ENCODE results near the gene CHID1. TPM values are rescaled to one million over a fixed set of nuclear protein-coding genes. Genes with fewer than 3 reads are reported as not detected.

Gene CHID1
- polyA plus RNA-seq, 6 donors from 2014 or later = 39.0 to 69.7 (median 47.2) TPM

Other genes starting within 250 kb of the CHID1 start
- gene DEAF1, start 215.6 kb downstream of the CHID1 start, polyA plus RNA-seq (ENCODE audit: low read depth in 6 of 6) = 10 to 100 TPM; 16.7 to 39.8 (median 24.7) TPM
- gene TMEM80, start 215.0 kb downstream of the CHID1 start, polyA plus RNA-seq (ENCODE audit: low read depth in 6 of 6) = 10 to 100 TPM; 31.5 to 41.0 (median 36.6) TPM
- 1 to 10 TPM; 1.3 to 7.6 (median 3.3) TPM for gene EPS8L2, start 204.6 kb downstream of the CHID1 start, polyA plus RNA-seq (ENCODE audit: low read depth in 6 of 6)
- 100 to 1,000 TPM; 156 to 201 (median 164) TPM for gene TALDO1, start 163.3 kb downstream of the CHID1 start, polyA plus RNA-seq (ENCODE audit: low read depth in 6 of 6)
- 10 to 100 TPM in 1 of 6 donors, 1 to 10 TPM in 4, not detected in 1; 4.5 to 14.1 (median 7.0) TPM for gene GATD1, start 133.3 kb downstream of the CHID1 start, polyA plus RNA-seq (ENCODE audit: low read depth in 6 of 6)
- gene CEND1, start 120.7 kb downstream of the CHID1 start, polyA plus RNA-seq (ENCODE audit: low read depth in 6 of 6) = not detected
- 1 to 10 TPM; 6.8 to 9.4 (median 7.2) TPM for gene SLC25A22, start 112.5 kb downstream of the CHID1 start, polyA plus RNA-seq (ENCODE audit: low read depth in 6 of 6)
- gene PIDD1, start 105.6 kb downstream of the CHID1 start, polyA plus RNA-seq (ENCODE audit: low read depth in 6 of 6) = 1 to 10 TPM in 5 of 6 donors, not detected in 1; 2.6 to 6.2 (median 3.5) TPM
- gene RPLP2, start 100.8 kb downstream of the CHID1 start, polyA plus RNA-seq (ENCODE audit: low read depth in 6 of 6) = 1,000 to 10,000 TPM; 1,447 to 3,573 (median 3,150) TPM
- gene PNPLA2, start 91.9 kb downstream of the CHID1 start, polyA plus RNA-seq (ENCODE audit: low read depth in 6 of 6) = 10 to 100 TPM; 13.0 to 49.9 (median 26.9) TPM
- under 1 TPM in 3 of 6 donors, not detected in 3; 0.41 to 1.00 (median 0.55) TPM for gene CRACR2B, start 82.9 kb downstream of the CHID1 start, polyA plus RNA-seq (ENCODE audit: low read depth in 6 of 6)
- gene CD151, start 77.9 kb downstream of the CHID1 start, polyA plus RNA-seq (ENCODE audit: low read depth in 6 of 6) = 1 to 10 TPM; 1.2 to 5.8 (median 3.2) TPM
- gene POLR2L, start 68.3 kb downstream of the CHID1 start, polyA plus RNA-seq (ENCODE audit: low read depth in 6 of 6) = 10 to 100 TPM; 41.3 to 68.4 (median 55.9) TPM
- gene TSPAN4, start 68.0 kb downstream of the CHID1 start, polyA plus RNA-seq (ENCODE audit: low read depth in 6 of 6) = 1 to 10 TPM in 5 of 6 donors, not detected in 1; 1.5 to 3.4 (median 2.8) TPM
- 1 to 10 TPM; 3.3 to 9.2 (median 4.7) TPM for gene AP2A2, start 15.1 kb upstream of the CHID1 start, polyA plus RNA-seq (ENCODE audit: low read depth in 6 of 6)
- gene MUC6, start 125.9 kb upstream of the CHID1 start, polyA plus RNA-seq (ENCODE audit: low read depth in 6 of 6) = under 1 TPM in 1 of 6 donors, not detected in 5; 0.04 TPM
- not detected for gene MUC2, start 164.1 kb upstream of the CHID1 start, polyA plus RNA-seq (ENCODE audit: low read depth in 6 of 6)
- gene MUC5AC, start 247.1 kb upstream of the CHID1 start, polyA plus RNA-seq (ENCODE audit: low read depth in 6 of 6) = not detected